Measurements from ENCODE around the gene ADGRL2.

The ADGRL2 gene

GRCh38 chr1:81800695-81801650 is at the start of gene ADGRL2:
ADGRL2 (plus strand) TSS chr1:81800934; CDS start chr1:81836985, 36,051 bp downstream.
- H3K36me3 ChIP-seq (ENCODE audit: insufficient read depth, low read length) = no peaks in the 10 kb centered on the region
- TF ChIP-seq FOXP2 (optimal IDR thresholded peaks at IDR 0.05; ENCODE audit: control extremely low read depth, extremely low read length, insufficient read depth) = no peak
- TF ChIP-seq EZH2 (IDR thresholded peaks at IDR 0.05) = no peak
- TF ChIP-seq POLR2AphosphoS5 (IDR thresholded peaks at IDR 0.05; ENCODE audit: borderline replicate concordance, low read depth, low read length) = no peak
- H3K9ac ChIP-seq (ENCODE audit: insufficient read length) = peak within 1 kb of the TSS; percentile 15
- H3K9me3 ChIP-seq (ENCODE audit: low read depth, low read length) = no peaks in the 10 kb centered on the region
- H3K27ac ChIP-seq = no peak within 1 kb of the TSS
- peak within 1 kb of the TSS; percentile 81 for H3K4me3 ChIP-seq
- DNase-seq (ENCODE audit: low read depth, low spot score) = no peak

- Histone ChIP-seq H3K9ac (ENCODE audit: insufficient read length) (no peak overlapping the region), H3K36me3 (ENCODE audit: insufficient read depth, low read length) (no peaks in the 10 kb centered on the region), H3K9me3 (ENCODE audit: low read depth, low read length) (no peaks in the 10 kb centered on the region), H3K4me3 (no peak overlapping the region), H3K27ac (no peak overlapping the region)
- TF ChIP-seq POLR2AphosphoS5 (IDR thresholded peaks at IDR 0.05; ENCODE audit: borderline replicate concordance, low read depth, low read length) = no peak
- no peak for TF ChIP-seq EZH2 (IDR thresholded peaks at IDR 0.05)
- no peak for TF ChIP-seq FOXP2 (optimal IDR thresholded peaks at IDR 0.05; ENCODE audit: control extremely low read depth, extremely low read length, insufficient read depth)
- DNase-seq (ENCODE audit: low read depth, low spot score) = no peak
These were observed 47.9 kb upstream of the ADGRL2 start for GRCh38 chr1:81752840-81753239.

- H3K36me3 ChIP-seq (ENCODE audit: insufficient read depth, low read length) = no peaks in the 10 kb centered on the region
- H3K27ac ChIP-seq = no peak overlapping the region
- no peak for DNase-seq (ENCODE audit: low read depth, low spot score)
- no peak overlapping the region for H3K4me3 ChIP-seq
- H3K9me3 ChIP-seq (ENCODE audit: low read depth, low read length) = no peaks in the 10 kb centered on the region
- no peak overlapping the region for H3K9ac ChIP-seq (ENCODE audit: insufficient read length)
- no peak for TF ChIP-seq POLR2AphosphoS5 (IDR thresholded peaks at IDR 0.05; ENCODE audit: borderline replicate concordance, low read depth, low read length)
- no peak for TF ChIP-seq FOXP2 (optimal IDR thresholded peaks at IDR 0.05; ENCODE audit: control extremely low read depth, extremely low read length, insufficient read depth)
- TF ChIP-seq EZH2 (IDR thresholded peaks at IDR 0.05) = no peak
These were observed 46.3 kb upstream of the ADGRL2 start for GRCh38 chr1:81754424-81754823.

DNA sequence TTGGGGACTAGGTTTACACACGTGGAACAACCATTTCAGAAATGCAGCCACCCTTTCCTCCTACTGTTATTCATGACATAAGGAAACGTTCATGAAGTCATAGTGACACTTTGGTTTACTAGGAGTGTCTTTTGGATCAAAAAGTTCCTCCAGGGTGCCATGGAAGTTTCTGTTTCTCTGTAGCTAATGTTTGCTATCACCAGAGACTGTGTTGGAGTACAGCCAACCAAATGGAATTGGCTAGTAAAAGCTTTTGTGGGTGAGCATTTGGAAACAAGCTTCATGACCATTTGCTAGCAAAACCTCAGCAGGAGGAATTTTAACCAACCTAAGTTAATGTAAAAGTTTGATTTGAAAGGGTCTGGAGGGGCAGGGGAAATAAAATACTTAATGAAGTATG is 43.9 kb upstream of the ADGRL2 start:
- Histone ChIP-seq H3K4me3 (no peak overlapping the region), H3K27ac (no peak overlapping the region), H3K9ac (ENCODE audit: insufficient read length) (no peak overlapping the region), H3K36me3 (ENCODE audit: insufficient read depth, low read length) (no peaks in the 10 kb centered on the region), H3K9me3 (ENCODE audit: low read depth, low read length) (no peaks in the 10 kb centered on the region)
- TF ChIP-seq FOXP2 (optimal IDR thresholded peaks at IDR 0.05; ENCODE audit: control extremely low read depth, extremely low read length, insufficient read depth) (no peak), EZH2 (IDR thresholded peaks at IDR 0.05) (no peak), POLR2AphosphoS5 (IDR thresholded peaks at IDR 0.05; ENCODE audit: borderline replicate concordance, low read depth, low read length) (no peak)
- no peak for DNase-seq (ENCODE audit: low read depth, low spot score)

DNA sequence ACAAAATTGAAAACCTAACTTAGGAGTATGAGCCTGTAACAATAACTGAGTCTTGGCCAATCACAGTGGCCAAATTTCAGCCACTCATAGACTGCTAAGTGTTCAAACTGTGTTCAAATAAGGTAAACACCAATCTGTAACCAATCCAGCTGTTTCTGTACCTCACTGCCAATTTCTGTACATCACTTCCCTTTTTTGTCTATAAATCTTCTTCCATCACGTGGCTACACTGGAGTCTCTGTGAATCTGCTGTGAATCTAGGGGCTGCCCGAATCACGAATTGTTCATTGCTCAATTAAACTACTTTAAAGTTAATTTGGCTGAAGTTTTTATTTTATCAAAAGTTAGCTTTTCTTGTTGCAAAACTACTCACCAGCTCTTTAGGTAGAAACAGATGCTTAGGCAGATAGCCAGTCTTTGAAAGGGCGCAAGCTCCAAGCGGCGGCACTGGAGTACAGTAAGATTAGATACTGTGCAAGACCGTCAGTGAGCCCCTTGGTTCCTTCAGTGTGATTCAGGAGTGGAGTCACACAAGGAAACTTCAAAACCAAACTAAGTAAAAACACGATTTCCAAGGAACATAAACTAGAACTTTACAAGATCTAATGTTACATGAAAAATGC is 43.2 kb upstream of the ADGRL2 start:
- DNase-seq (ENCODE audit: low read depth, low spot score) = no peak
- Histone ChIP-seq H3K27ac (no peak overlapping the region), H3K9ac (ENCODE audit: insufficient read length) (no peak overlapping the region), H3K9me3 (ENCODE audit: low read depth, low read length) (no peaks in the 10 kb centered on the region), H3K4me3 (no peak overlapping the region), H3K36me3 (ENCODE audit: insufficient read depth, low read length) (no peaks in the 10 kb centered on the region)
- no peak for TF ChIP-seq FOXP2 (optimal IDR thresholded peaks at IDR 0.05; ENCODE audit: control extremely low read depth, extremely low read length, insufficient read depth)
- TF ChIP-seq POLR2AphosphoS5 (IDR thresholded peaks at IDR 0.05; ENCODE audit: borderline replicate concordance, low read depth, low read length) = no peak
- no peak for TF ChIP-seq EZH2 (IDR thresholded peaks at IDR 0.05)

DNA sequence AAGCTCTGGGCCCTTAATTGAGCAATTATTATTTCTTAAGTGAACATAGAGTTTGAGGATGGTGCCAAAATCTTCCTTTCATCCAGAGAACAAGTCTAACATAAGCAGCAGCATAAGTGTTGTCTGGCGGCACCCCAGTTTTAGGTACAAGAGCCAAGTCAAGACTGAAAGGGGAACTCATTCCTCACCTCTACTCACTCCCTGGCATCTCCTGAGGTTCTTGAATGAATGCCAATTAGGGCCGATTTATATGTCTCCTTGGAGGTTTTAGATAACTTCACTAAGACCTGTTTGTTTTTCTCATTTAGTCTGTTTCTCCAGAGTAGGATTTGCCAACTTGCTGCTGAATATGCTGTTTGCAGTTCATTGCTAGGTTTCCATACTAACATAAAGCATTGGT is 42.6 kb upstream of the ADGRL2 start:
- Histone ChIP-seq H3K9me3 (ENCODE audit: low read depth, low read length) (no peaks in the 10 kb centered on the region), H3K9ac (ENCODE audit: insufficient read length) (no peak overlapping the region), H3K36me3 (ENCODE audit: insufficient read depth, low read length) (no peaks in the 10 kb centered on the region), H3K4me3 (no peak overlapping the region), H3K27ac (no peak overlapping the region)
- no peak for DNase-seq (ENCODE audit: low read depth, low spot score)
- TF ChIP-seq POLR2AphosphoS5 (IDR thresholded peaks at IDR 0.05; ENCODE audit: borderline replicate concordance, low read depth, low read length) = no peak
- TF ChIP-seq EZH2 (IDR thresholded peaks at IDR 0.05) = no peak
- no peak for TF ChIP-seq FOXP2 (optimal IDR thresholded peaks at IDR 0.05; ENCODE audit: control extremely low read depth, extremely low read length, insufficient read depth)

DNA sequence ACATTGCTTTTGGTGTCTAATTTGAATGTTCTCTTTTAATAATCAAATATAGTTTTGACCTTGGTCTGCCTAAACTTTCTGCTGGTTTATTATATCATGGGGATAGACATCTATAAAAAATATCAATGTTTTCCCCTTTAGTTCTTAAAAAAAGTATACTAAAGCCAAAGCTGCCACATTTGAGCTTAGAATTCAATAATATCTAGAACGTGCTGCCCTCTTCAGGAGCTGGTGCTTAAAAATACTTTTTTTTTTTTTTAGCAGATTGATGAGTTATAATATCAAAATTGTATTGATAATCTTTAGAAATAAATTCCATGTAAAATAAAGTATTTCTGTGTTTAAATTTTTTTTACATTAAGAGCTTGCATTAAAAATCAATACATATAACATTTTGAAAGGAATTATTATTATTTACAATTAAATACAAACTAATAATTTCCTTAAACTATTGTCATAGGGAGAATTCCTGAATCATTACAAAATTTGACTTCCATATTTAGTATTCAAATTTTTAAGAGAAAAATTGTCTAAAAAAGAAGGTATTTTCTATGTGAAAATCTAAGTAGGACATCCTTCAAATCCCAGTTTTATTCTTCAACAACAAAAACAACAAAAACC is 40.1 kb upstream of the ADGRL2 start:
- H3K9me3 ChIP-seq (ENCODE audit: low read depth, low read length) = no peaks in the 10 kb centered on the region
- TF ChIP-seq FOXP2 (optimal IDR thresholded peaks at IDR 0.05; ENCODE audit: control extremely low read depth, extremely low read length, insufficient read depth) = no peak
- no peak for TF ChIP-seq POLR2AphosphoS5 (IDR thresholded peaks at IDR 0.05; ENCODE audit: borderline replicate concordance, low read depth, low read length)
- no peak for TF ChIP-seq EZH2 (IDR thresholded peaks at IDR 0.05)
- no peak overlapping the region for H3K27ac ChIP-seq
- H3K4me3 ChIP-seq = no peak overlapping the region
- DNase-seq (ENCODE audit: low read depth, low spot score) = peak; percentile 16
- H3K36me3 ChIP-seq (ENCODE audit: insufficient read depth, low read length) = no peaks in the 10 kb centered on the region
- no peak overlapping the region for H3K9ac ChIP-seq (ENCODE audit: insufficient read length)

- no peak overlapping the region for H3K27ac ChIP-seq
- TF ChIP-seq POLR2AphosphoS5 (IDR thresholded peaks at IDR 0.05; ENCODE audit: borderline replicate concordance, low read depth, low read length) = no peak
- no peak for TF ChIP-seq FOXP2 (optimal IDR thresholded peaks at IDR 0.05; ENCODE audit: control extremely low read depth, extremely low read length, insufficient read depth)
- TF ChIP-seq EZH2 (IDR thresholded peaks at IDR 0.05) = no peak
- H3K9ac ChIP-seq (ENCODE audit: insufficient read length) = no peak overlapping the region
- DNase-seq (ENCODE audit: low read depth, low spot score) = no peak
- H3K36me3 ChIP-seq (ENCODE audit: insufficient read depth, low read length) = no peaks in the 10 kb centered on the region
- no peak overlapping the region for H3K4me3 ChIP-seq
- no peaks in the 10 kb centered on the region for H3K9me3 ChIP-seq (ENCODE audit: low read depth, low read length)
These were observed 25.2 kb upstream of the ADGRL2 start for GRCh38 chr1:81775510-81775909.

Measured in SK-N-MC (cell line).